PFSK-1 (cell line): ENCODE measurements around the gene SFT2D1. TPM values are rescaled to one million over a fixed set of nuclear protein-coding genes. Genes with fewer than 3 reads are reported as not detected.

Experiments used
- FOXP2 ChIP-seq: optimal IDR thresholded peaks from 2 replicates; pipeline ENCODE3; 2011; ENCODE audit warnings: borderline replicate concordance, control low read depth, inconsistent platforms; ENCODE audit not compliant: insufficient read depth; ENCODE audit errors: extremely low read length, extremely low read depth
- POLR2AphosphoS5 ChIP-seq: IDR thresholded peaks from 2 replicates; pipeline ENCODE4 v1.6.1; 2012; ENCODE audit warnings: low read depth, mild to moderate bottlenecking, control low read depth, low read length, moderate library complexity
- REST ChIP-seq, 2 experiments: IDR thresholded peaks; 2 replicates each; pipeline versions ENCODE4 v1.6.1 to v1.8.0; 2011 to 2012; ENCODE audit warnings: low read depth in 2 of 2, low read length in 2 of 2, control low read depth in 1 of 2, inconsistent platforms in 1 of 2, mild to moderate bottlenecking in 1 of 2, moderate library complexity in 1 of 2; ENCODE audit not compliant: insufficient read depth in 1 of 2
- SIN3A ChIP-seq: IDR thresholded peaks from 2 replicates; pipeline ENCODE4 v1.6.1; 2012; ENCODE audit warnings: mild to moderate bottlenecking, low read length, moderate library complexity, borderline replicate concordance; ENCODE audit not compliant: insufficient read depth
- TAF1 ChIP-seq: IDR thresholded peaks from 2 replicates; pipeline ENCODE4 v1.6.1; 2012; ENCODE audit warnings: low read length, control low read depth, borderline replicate concordance; ENCODE audit not compliant: insufficient read depth
- polyA plus RNA-seq: library from polyadenylated mRNA; unstranded; fragments of >200 nt; gene quantifications from one replicate; pipeline ENCODE4 v1.2.1, GENCODE V29; 2012; ENCODE audit warnings: low read depth, missing spikeins; ENCODE audit not compliant: insufficient read length

The SFT2D1 gene
- 40.8 TPM for polyA plus RNA-seq

- peak; percentile 71 for TF ChIP-seq FOXP2
- TF ChIP-seq TAF1 = peak; percentile 94
- TF ChIP-seq POLR2AphosphoS5 = peak; percentile 86
- TF ChIP-seq SIN3A = peak; percentile 92; the same call in 1 of the 2 replicates
- TF ChIP-seq REST (IDR thresholded peaks at IDR 0.05; ENCODE audit: insufficient read depth in 1 of 2, low read depth in 2 of 2, low read length in 2 of 2) = peak; percentile 43 to 47; a peak in 1 of 4 replicates
Measured at GRCh38 chr6:166342349-166343149, at the start of gene SFT2D1. SFT2D1 (minus strand) TSS chr6:166342545; CDS start chr6:166342481, 64 bp downstream.

- TF ChIP-seq REST (IDR thresholded peaks at IDR 0.05; ENCODE audit: insufficient read depth in 1 of 2, low read depth in 2 of 2, low read length in 2 of 2) (no peak), FOXP2 (no peak), TAF1 (no peak), SIN3A (no peak), POLR2AphosphoS5 (no peak)
Measured at GRCh38 chr6:166389119-166389518, 46.8 kb upstream of the SFT2D1 start.

- TF ChIP-seq REST (IDR thresholded peaks at IDR 0.05; ENCODE audit: insufficient read depth in 1 of 2, low read depth in 2 of 2, low read length in 2 of 2) (no peak), FOXP2 (no peak), TAF1 (no peak), SIN3A (no peak), POLR2AphosphoS5 (no peak)
Measured at GRCh38 chr6:166388290-166389004, 46.1 kb upstream of the SFT2D1 start.

GRCh38 chr6:166387642-166388289 lies 45.4 kb upstream of the SFT2D1 start:
- TF ChIP-seq FOXP2 (no peak), POLR2AphosphoS5 (no peak), SIN3A (no peak), TAF1 (no peak), REST (IDR thresholded peaks at IDR 0.05; ENCODE audit: insufficient read depth in 1 of 2, low read depth in 2 of 2, low read length in 2 of 2) (no peak)
